GM20431 (cell line): Measurements from ENCODE around the gene MAP7.
"Not testable (repeated sequence)": the region's sequence is repeated elsewhere in the genome, so short reads cannot be mapped to it uniquely, and the experiment has no call there.

Source experiments
- in situ Hi-C: fragments of 300-500 bp; cut with MseI, MboI; formaldehyde crosslinking; loops from one replicate; pipeline ENCODE4 v1.15.0; 2020; ENCODE audit warnings: low sequenced_read_pairs; ENCODE audit not compliant: unreplicated experiment

Gene MAP7

GRCh38 chr6:136510299-136510698 is 39.9 kb downstream of the MAP7 start:
- in situ Hi-C loops, result no loop called here

GRCh38 chr6:136508725-136509392 is 41.4 kb downstream of the MAP7 start:
- in situ Hi-C loops, result no loop called here

GRCh38 chr6:136506124-136506799 is 44.0 kb downstream of the MAP7 start:
- in situ Hi-C loops, result no loop called here

GRCh38 chr6:136503303-136504029 is 46.8 kb downstream of the MAP7 start:
- in situ Hi-C loops, result no loop called here

GRCh38 chr6:136502786-136503185 is 47.4 kb downstream of the MAP7 start:
- in situ Hi-C loops, result no loop called here

GRCh38 chr6:136501514-136501913 is 48.7 kb downstream of the MAP7 start:
- in situ Hi-C loops, result no loop called here

- in situ Hi-C loops, result no loop called here
These were observed 49.1 kb downstream of the MAP7 start for GRCh38 chr6:136501096-136501495.

- in situ Hi-C loops, result no loop called here
These were observed 49.8 kb downstream of the MAP7 start for GRCh38 chr6:136500414-136500813.

GRCh38 chr6:136499370-136499769 is 50.9 kb downstream of the MAP7 start:
- in situ Hi-C loops, result no loop called here

GRCh38 chr6:136496449-136496848 is 53.8 kb downstream of the MAP7 start:
- in situ Hi-C loops, result not testable (repeated sequence)

- in situ Hi-C loops, result no loop called here
These were observed 55.5 kb downstream of the MAP7 start for GRCh38 chr6:136494710-136495109.

GRCh38 chr6:136494059-136494458 is 56.2 kb downstream of the MAP7 start:
- in situ Hi-C loops, result no loop called here

GRCh38 chr6:136492409-136492808 is 57.8 kb downstream of the MAP7 start:
- in situ Hi-C loops, result no loop called here

- in situ Hi-C loops, result no loop called here
These were observed 58.5 kb downstream of the MAP7 start for GRCh38 chr6:136491754-136492153.

GRCh38 chr6:136491251-136491650 is 59.0 kb downstream of the MAP7 start:
- in situ Hi-C loops, result no loop called here

GRCh38 chr6:136489689-136490033 is 60.6 kb downstream of the MAP7 start:
- in situ Hi-C loops, result not testable (repeated sequence)

- in situ Hi-C loops, result no loop called here
These were observed 62.3 kb downstream of the MAP7 start for GRCh38 chr6:136487759-136488425.

GRCh38 chr6:136486357-136486756 is 63.9 kb downstream of the MAP7 start:
- in situ Hi-C loops, result no loop called here

GRCh38 chr6:136483906-136484305 is 66.3 kb downstream of the MAP7 start:
- in situ Hi-C loops, result no loop called here

- in situ Hi-C loops, result not testable (repeated sequence)
These were observed 67.2 kb downstream of the MAP7 start for GRCh38 chr6:136483005-136483404.

- in situ Hi-C loops, result no loop called here
These were observed 72.7 kb downstream of the MAP7 start for GRCh38 chr6:136477548-136477947.
